H4 (cell line): ENCODE results near the gene MYO19. TPM values are rescaled to one million over a fixed set of nuclear protein-coding genes. Genes with fewer than 3 reads are reported as not detected.
"Not testable (repeated sequence)": the region's sequence is repeated elsewhere in the genome, so short reads cannot be mapped to it uniquely, and the experiment has no call there.

Experiments used
- DNase-seq: peaks from one replicate; pipeline ENCODE4 v3.0.0-alpha.2; 2015; ENCODE audit warnings: low spot score
- total RNA-seq: library from RNA; depleted of rRNA; stranded (reverse); fragments of >200 nt; shearing (Covaris generic); gene quantifications from 2 replicates; pipeline ENCODE4 v1.2.3, GENCODE V29; 2014; rRNA removed

The MYO19 gene
- total RNA-seq, 1 experiment from 2014 or later, result 42.7 TPM

DNA sequence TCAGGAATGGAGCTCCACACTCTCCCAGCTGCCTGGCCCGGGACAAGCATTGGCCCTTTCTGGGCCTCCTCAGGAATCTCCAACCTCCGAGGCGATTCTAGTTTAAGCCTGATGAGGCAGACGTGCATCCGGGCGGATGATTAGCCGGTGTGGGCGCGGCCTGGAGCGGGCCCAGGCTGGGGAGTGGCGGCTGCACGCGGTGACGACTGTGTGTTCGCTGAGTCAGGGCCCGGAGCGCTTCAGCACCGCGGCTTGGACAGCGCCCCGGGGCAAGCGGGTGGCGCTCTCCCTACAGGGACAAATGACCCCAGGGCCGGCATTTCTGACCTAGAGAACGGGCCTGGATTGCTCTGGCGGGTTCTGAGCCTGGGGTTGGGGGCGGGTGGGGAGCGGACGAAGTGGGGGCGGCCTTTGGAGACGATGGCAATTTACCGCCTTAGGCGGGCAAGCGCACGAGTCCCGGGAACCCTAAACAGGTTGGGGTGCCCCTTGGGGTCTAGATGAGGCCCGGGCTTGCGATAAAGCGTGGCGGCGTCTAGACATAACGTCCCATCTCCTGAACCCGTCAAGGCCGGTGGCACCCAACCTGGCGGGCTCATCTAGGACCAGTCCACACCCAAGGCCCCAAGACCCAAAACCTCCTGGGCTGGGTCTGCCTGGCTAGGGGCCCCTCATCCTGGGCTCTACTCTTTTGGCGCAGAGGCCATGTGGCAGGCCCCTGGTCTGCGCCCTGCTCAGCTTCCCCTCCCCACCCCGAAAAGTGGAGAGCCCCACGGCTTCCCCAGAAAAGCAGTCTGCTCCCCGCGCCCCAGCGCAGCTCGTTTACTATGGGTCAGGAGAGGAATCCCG lies 70.5 kb downstream of the MYO19 start:
- peak; percentile 76 for DNase-seq

GRCh38 chr17:36461330-36462110 lies 73.1 kb downstream of the MYO19 start:
- DNase-seq, result no peak

- no peak for DNase-seq
These were observed 74.3 kb downstream of the MYO19 start for GRCh38 chr17:36460265-36460937.

DNA sequence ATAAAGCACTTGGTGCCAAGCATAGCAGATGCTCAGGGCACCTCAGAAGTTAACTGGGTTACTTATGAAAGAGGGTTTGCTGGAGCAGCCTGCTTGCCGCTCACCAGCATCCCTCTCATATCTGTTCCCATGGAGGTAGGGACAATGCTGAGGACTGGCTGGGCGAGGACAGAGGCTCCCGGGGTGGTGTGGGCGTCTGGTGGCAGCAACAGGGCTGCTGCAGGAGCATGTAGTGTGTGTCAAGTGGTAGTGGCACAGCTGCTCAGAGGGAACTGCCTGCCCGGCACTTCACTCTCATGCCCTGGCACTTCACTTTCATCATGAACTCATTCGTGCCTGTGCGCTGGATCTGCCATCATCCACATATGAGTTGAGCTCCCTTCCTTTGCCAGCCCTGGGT lies 75.1 kb downstream of the MYO19 start:
- no peak for DNase-seq

DNA sequence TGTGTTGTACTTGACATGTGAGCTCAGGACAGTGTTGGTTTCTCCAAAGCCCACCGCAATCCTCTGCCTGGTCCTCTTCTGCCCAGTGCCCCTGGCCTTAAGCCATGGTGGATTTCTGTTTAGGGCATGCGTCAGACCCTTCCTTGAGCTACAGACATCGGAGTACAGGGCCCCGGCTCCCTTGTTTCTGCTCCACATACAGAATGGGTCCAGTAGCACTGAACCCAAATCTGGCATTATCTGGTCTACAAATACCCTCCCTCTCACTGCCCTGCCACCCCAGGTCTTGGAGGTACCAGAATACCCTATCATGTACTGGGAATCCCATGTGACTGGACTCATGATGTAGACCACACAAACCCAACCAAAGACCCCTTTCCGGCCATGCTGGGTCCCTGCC lies 75.6 kb downstream of the MYO19 start:
- peak; percentile 1 for DNase-seq

DNA sequence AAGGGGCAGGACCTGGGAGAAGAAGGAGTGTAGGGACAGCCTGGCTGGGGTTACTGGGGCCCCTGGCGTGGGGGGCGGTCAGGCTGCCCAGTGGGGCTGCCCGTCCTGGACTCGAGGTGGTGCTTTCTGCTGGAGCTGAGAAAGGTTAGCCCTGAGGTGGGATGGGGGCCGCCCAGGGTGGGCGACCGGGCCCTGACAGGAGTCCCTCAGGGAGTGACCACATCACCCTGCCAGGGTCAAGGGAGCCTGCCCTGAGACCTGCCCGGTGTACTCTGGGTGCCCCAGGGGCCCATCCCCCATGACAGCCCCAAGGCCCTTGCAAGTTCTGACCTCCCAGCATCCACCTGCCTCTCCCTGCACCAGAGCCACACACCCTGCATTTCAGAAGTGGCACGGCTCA lies 77.0 kb downstream of the MYO19 start:
- DNase-seq, result not testable (repeated sequence)

DNA sequence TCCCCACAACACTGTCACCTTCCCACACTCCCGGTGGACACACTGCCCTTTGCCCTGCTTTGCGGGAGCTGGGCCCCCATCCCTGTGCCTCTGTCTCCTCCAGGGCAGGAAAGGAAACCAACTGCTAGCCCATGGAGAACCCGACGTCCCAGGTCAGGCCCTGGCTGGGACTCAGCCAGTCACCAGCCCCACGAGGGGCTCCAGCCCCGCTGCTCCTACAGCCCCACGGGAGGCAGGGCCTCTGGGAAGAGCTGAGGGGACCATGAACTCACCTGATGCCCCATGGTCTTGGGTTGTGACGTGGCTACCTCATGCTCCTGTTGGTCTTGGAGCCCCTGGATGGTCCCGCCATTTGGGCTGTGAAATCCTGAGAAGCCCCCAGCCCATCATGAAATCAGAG lies 81.8 kb downstream of the MYO19 start:
- DNase-seq, result not testable (repeated sequence)

- not testable (repeated sequence) for DNase-seq
These were observed 84.7 kb downstream of the MYO19 start for GRCh38 chr17:36449997-36450396.

Other genes with a start within 250 kb of the MYO19 start
- not detected in 2 replicates for gene TBC1D3G, start 211.0 kb downstream of the MYO19 start, total RNA-seq
- not detected in 2 replicates for gene TBC1D3H, start 146.4 kb downstream of the MYO19 start, total RNA-seq
- gene ZNHIT3, start 48.2 kb downstream of the MYO19 start, total RNA-seq, result 44.9 and 62.0 TPM in 2 replicates
- 10.3 and 11.8 TPM in 2 replicates for gene PIGW, start 119 bp upstream of the MYO19 start, total RNA-seq
- 32.5 and 38.2 TPM in 2 replicates for gene GGNBP2, start 10.1 kb upstream of the MYO19 start, total RNA-seq
- gene DHRS11, start 57.0 kb upstream of the MYO19 start, total RNA-seq, result 11.7 and 23.0 TPM in 2 replicates
- gene MRM1, start 66.7 kb upstream of the MYO19 start, total RNA-seq, result 3.4 and 8.9 TPM in 2 replicates